ENCODE data around the gene RIOK2.
A peak's percentile ranks its signal among the peaks of the same experiment; 100 is the strongest.
"Not testable (repeated sequence)": the region's sequence is repeated elsewhere in the genome, so short reads cannot be mapped to it uniquely, and the experiment has no call there.

Gene RIOK2

DNA sequence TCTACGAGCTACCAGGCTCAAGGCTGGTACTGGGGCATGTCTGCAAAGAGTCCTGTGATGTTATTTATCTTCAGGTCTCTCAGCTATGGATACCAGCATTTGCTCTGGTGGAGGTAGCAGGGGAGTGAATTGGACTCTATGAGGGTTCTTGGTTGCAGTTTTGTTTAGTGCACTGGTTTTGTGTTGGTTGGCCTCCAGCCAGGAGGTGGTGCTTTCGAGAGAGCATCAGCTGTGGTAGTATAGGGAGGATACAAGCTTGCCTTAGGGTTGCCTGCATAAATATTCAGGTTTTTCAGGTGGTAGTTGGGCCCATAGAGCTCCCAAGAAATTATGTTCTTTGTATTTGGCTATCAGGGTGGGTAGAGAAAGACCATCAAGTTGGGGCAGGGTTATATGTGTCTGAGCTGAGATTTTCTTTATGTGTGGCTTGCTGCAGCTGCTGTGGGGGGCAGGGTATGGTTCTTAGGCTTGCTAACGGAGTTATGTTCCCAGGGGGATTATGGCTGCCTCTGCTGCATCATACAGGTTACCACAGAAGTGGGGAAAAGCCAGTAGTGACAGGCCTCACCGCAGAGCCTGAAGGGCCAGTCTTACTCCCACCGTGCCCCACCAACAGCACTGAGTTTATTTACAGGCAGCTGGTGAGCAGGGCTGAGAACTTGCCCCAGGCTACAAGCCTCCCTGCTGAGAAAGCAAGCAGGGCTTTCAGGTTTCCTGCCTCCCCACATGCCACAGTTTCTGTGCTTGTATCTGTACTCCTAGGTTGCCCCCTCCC, 9.7 kb upstream of the RIOK2 start:
- DNase-seq (ENCODE audit: low read depth), result peak; percentile 5
- in situ Hi-C loops (cut with HindIII; ENCODE audit: low sequenced_read_pairs), result no loop called here
- H3K4me3 ChIP-seq (ENCODE audit: low read depth, low read length), result no peak overlapping the region
- TF ChIP-seq CTCF (IDR thresholded peaks at IDR 0.05; ENCODE audit: low read depth, low read length, missing control alignments), result no peak

DNA sequence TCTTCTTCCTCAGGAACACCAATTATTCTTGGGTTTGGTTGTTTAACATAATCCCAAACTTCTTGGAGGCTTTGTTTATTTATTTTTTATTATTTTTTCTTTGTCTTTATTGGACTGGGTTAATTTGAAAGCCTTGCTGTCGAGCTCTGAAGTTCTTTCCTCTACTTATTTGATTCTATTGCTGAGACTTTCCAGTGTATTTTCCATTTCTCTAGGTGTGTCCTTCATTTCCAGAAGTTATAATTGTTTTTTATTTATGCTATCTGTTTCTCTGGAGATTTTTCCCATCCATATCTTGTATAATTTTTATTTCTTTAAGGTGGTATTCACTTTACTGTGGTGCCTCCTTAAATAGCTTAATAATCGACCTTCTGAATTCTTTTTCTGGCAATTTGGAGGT, 8.8 kb upstream of the RIOK2 start:
- in situ Hi-C loops (cut with HindIII; ENCODE audit: low sequenced_read_pairs), result no loop called here

DNA sequence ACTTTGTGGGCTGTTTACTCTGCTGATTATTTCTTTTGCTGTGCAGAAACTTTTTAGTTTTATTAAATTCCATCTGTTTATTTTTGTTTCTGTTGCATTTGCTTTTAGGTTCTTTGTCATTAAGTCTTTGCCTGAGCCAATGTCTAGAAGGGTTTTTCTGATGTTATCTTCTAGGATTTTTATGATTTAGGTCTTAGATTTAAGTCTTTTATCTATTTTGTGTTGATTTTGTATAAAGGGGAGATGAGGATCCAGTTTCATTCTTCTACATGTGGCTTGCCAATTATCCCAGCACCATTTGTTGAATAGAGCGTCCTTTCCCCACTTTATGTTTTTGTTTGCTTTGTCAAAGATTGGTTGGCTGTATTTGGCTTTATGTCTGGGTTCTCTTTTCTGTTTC, 6.5 kb upstream of the RIOK2 start:
- in situ Hi-C loops (cut with HindIII; ENCODE audit: low sequenced_read_pairs); DNase-seq (ENCODE audit: low read depth); H3K4me3 ChIP-seq (ENCODE audit: low read depth, low read length): not testable (repeated sequence)

More for the DNA sequence above, 8.8 kb upstream of the RIOK2 start:
- H3K4me3 ChIP-seq (ENCODE audit: low read depth, low read length), result no peak overlapping the region
- no peak for DNase-seq (ENCODE audit: low read depth)
- TF ChIP-seq CTCF (IDR thresholded peaks at IDR 0.05; ENCODE audit: low read depth, low read length, missing control alignments), result no peak

DNA sequence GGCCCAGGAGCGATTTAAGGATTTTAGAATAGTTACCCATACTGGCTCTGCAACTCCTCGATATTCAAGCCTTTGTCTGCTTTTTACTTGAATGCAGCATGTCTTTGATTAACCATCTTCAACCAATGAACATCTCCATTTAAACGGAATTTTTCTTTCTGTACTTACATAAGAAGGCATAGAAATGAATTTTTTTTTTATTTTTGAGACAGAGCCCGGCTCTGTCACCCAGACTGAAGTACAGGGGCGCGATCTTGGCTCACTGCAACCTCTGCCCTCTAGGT, 825 bp upstream of the RIOK2 start:
- peak overlapping the region; percentile 89 for H3K4me3 ChIP-seq (ENCODE audit: low read depth, low read length)
- no peak for TF ChIP-seq CTCF (IDR thresholded peaks at IDR 0.05; ENCODE audit: low read depth, low read length, missing control alignments)
- in situ Hi-C loops (cut with HindIII; ENCODE audit: low sequenced_read_pairs), result no loop called here
- no peak for DNase-seq (ENCODE audit: low read depth)

GRCh38 chr5:97182571-97183099, 412 bp downstream of the RIOK2 start:
- no peak for TF ChIP-seq CTCF (IDR thresholded peaks at IDR 0.05; ENCODE audit: low read depth, low read length, missing control alignments)
- DNase-seq (ENCODE audit: low read depth), result no peak
- in situ Hi-C loops (cut with HindIII; ENCODE audit: low sequenced_read_pairs), result no loop called here
- H3K4me3 ChIP-seq (ENCODE audit: low read depth, low read length), result peak overlapping the region; percentile 89

- TF ChIP-seq CTCF (IDR thresholded peaks at IDR 0.05; ENCODE audit: low read depth, low read length, missing control alignments), result no peak
- in situ Hi-C loops (cut with HindIII; ENCODE audit: low sequenced_read_pairs), result no loop called here
- peak overlapping the region; percentile 89 for H3K4me3 ChIP-seq (ENCODE audit: low read depth, low read length)
- DNase-seq (ENCODE audit: low read depth), result no peak
Observed at GRCh38 chr5:97181856-97182545, 1.0 kb downstream of the RIOK2 start.

DNA sequence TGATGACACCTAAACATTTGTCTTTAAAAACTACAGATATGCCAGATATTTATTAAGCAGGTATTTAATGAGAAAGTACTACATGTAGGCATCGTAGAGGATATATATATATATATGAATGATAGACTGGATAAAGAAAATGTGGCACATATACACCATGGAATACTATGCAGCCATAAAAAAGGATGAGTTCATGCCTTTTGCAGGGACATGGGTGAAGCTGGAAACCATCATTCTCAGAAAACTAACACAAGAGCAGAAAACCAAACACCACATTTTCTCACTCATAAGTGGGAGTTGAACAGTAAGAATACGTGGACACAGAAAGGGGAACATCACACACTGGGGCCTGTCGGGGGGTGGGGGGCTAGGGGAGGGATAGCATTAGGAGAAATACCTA, 3.6 kb downstream of the RIOK2 start:
- H3K4me3 ChIP-seq (ENCODE audit: low read depth, low read length); in situ Hi-C loops (cut with HindIII; ENCODE audit: low sequenced_read_pairs); DNase-seq (ENCODE audit: low read depth): not testable (repeated sequence)

Data from astrocyte of the cerebellum (primary cell).